NCI-H2196 treated with DMSO at 0.1 percent for 48 hours (cell line): Measurements from ENCODE around the gene P2RY12.

Source experiments
- DNase-seq: peaks from one replicate; lab custom pipeline; 2025; ENCODE audit not compliant: unreplicated experiment; lab: John Stamatoyannopoulos, UW

Gene P2RY12

GRCh38 chr3:151384741-151385174 is at the start of gene P2RY12:
TSS of gene P2RY12 (minus strand) at chr3:151384753. CDS start at chr3:151338845, 45,908 bp downstream.
- no peak for DNase-seq

- DNase-seq, result no peak
Observed at GRCh38 chr3:151432616-151433372, 48.2 kb upstream of the P2RY12 start.

GRCh38 chr3:151431940-151432339 is 47.4 kb upstream of the P2RY12 start:
- DNase-seq, result no peak

- no peak for DNase-seq
Observed at GRCh38 chr3:151430821-151431484, 46.4 kb upstream of the P2RY12 start.

GRCh38 chr3:151428386-151428785 is 43.8 kb upstream of the P2RY12 start:
- no peak for DNase-seq

- DNase-seq, result no peak
Observed at GRCh38 chr3:151426341-151426657, 41.7 kb upstream of the P2RY12 start.

GRCh38 chr3:151425627-151426340 is 41.2 kb upstream of the P2RY12 start:
- DNase-seq, result no peak

GRCh38 chr3:151423091-151423490 is 38.5 kb upstream of the P2RY12 start:
- DNase-seq, result no peak

- no peak for DNase-seq
Observed at GRCh38 chr3:151421938-151422337, 37.4 kb upstream of the P2RY12 start.

GRCh38 chr3:151419806-151420205 is 35.3 kb upstream of the P2RY12 start:
- DNase-seq, result no peak

- DNase-seq, result no peak
Observed at GRCh38 chr3:151415289-151415688, 30.7 kb upstream of the P2RY12 start.

- DNase-seq, result no peak
Observed at GRCh38 chr3:151412989-151413388, 28.4 kb upstream of the P2RY12 start.

GRCh38 chr3:151410891-151411559 is 26.5 kb upstream of the P2RY12 start:
- DNase-seq, result no peak

- no peak for DNase-seq
Observed at GRCh38 chr3:151407928-151408327, 23.4 kb upstream of the P2RY12 start.

GRCh38 chr3:151404316-151404715 is 19.8 kb upstream of the P2RY12 start:
- DNase-seq, result no peak

- DNase-seq, result no peak
Observed at GRCh38 chr3:151403246-151403645, 18.7 kb upstream of the P2RY12 start.

GRCh38 chr3:151402349-151402748 is 17.8 kb upstream of the P2RY12 start:
- DNase-seq, result no peak

- DNase-seq, result no peak
Observed at GRCh38 chr3:151400341-151400740, 15.8 kb upstream of the P2RY12 start.

GRCh38 chr3:151398895-151399294 is 14.3 kb upstream of the P2RY12 start:
- no peak for DNase-seq

- DNase-seq, result no peak
Observed at GRCh38 chr3:151395806-151396205, 11.3 kb upstream of the P2RY12 start.

GRCh38 chr3:151394611-151395010 is 10.1 kb upstream of the P2RY12 start:
- no peak for DNase-seq
